ENCODE data around the gene PI4KA.

- TF ChIP-seq, protein P1, sequence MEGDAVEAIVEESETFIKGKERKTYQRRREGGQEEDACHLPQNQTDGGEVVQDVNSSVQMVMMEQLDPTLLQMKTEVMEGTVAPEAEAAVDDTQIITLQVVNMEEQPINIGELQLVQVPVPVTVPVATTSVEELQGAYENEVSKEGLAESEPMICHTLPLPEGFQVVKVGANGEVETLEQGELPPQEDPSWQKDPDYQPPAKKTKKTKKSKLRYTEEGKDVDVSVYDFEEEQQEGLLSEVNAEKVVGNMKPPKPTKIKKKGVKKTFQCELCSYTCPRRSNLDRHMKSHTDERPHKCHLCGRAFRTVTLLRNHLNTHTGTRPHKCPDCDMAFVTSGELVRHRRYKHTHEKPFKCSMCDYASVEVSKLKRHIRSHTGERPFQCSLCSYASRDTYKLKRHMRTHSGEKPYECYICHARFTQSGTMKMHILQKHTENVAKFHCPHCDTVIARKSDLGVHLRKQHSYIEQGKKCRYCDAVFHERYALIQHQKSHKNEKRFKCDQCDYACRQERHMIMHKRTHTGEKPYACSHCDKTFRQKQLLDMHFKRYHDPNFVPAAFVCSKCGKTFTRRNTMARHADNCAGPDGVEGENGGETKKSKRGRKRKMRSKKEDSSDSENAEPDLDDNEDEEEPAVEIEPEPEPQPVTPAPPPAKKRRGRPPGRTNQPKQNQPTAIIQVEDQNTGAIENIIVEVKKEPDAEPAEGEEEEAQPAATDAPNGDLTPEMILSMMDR (conservative IDR thresholded peaks at IDR 0.05; ENCODE audit: low read depth, low read length) = no peak
- no peak for TF ChIP-seq EZH2 (IDR thresholded peaks at IDR 0.05; ENCODE audit: borderline replicate concordance, low read depth, low read length, poor library complexity, severe bottlenecking)
These were observed 14.3 kb downstream of the PI4KA start for GRCh38 chr22:20844055-20845037.
